H1 (cell line): Measurements from ENCODE around the gene C2CD2L. TPM values are rescaled to one million over a fixed set of nuclear protein-coding genes. Genes with fewer than 3 reads are reported as not detected.

Source experiments
- ASH2L ChIP-seq: fragments of 200-600, 300-600 bp; sonication (generic); IDR thresholded peaks from one replicate; pipeline ENCODE4 v1.7.1; 2017; ENCODE audit warnings: low read length
- BCL11A ChIP-seq, 2 experiments: IDR thresholded peaks; one replicate each; pipeline ENCODE4 v1.6.1; 2011; ENCODE audit warnings: low read depth in 2 of 2, low read length in 2 of 2, mild to moderate bottlenecking in 2 of 2
- CBX5 ChIP-seq: fragments of 300-800, 300-1000 bp; sonication (generic); IDR thresholded peaks from 2 replicates; pipeline ENCODE4 v1.7.1; 2016; ENCODE audit warnings: antibody characterized with exemption, low read length, low read depth
- CBX8 ChIP-seq: fragments of 300-800, 300-1000 bp; sonication (generic); IDR thresholded peaks from 2 replicates; pipeline ENCODE4 v1.7.1; 2016; ENCODE audit warnings: low read depth, low read length, borderline replicate concordance
- CEBPB ChIP-seq: IDR thresholded peaks from 2 replicates; pipeline ENCODE4 v1.6.1; 2012; ENCODE audit warnings: low read depth, low read length
- EP300 ChIP-seq, 2 experiments: IDR thresholded peaks; 1 replicate in 1 of 2; 2 replicates in 1 of 2; pipeline ENCODE4 v1.6.1; 2011 to 2012; ENCODE audit warnings: low read depth in 2 of 2, low read length in 2 of 2, mild to moderate bottlenecking in 2 of 2, borderline replicate concordance in 1 of 2, inconsistent platforms in 1 of 2, moderate library complexity in 1 of 2
- EZH2 ChIP-seq: fragments of 200-600 bp; sonication (generic); IDR thresholded peaks from 2 replicates; pipeline ENCODE4 v1.7.1; 2012; ENCODE audit warnings: low read depth, mild to moderate bottlenecking, moderate library complexity, low read length, inconsistent platforms; ENCODE audit not compliant: severe bottlenecking
- HDAC2 ChIP-seq, 2 experiments: fragments of 300-600 bp in 1 of 2; sonication (generic) in 1 of 2; IDR thresholded peaks; 2 replicates each; pipeline ENCODE4 v1.6.1; 2011 to 2012; ENCODE audit warnings: low read depth in 2 of 2, low read length in 2 of 2, mild to moderate bottlenecking in 2 of 2, moderate library complexity in 2 of 2, borderline replicate concordance in 1 of 2, inconsistent platforms in 1 of 2
- HDAC6 ChIP-seq: IDR thresholded peaks from one replicate; pipeline ENCODE4 v1.7.1; 2012; ENCODE audit warnings: low read depth, mild to moderate bottlenecking, inconsistent platforms, low read length, moderate library complexity
- KDM4A ChIP-seq: IDR thresholded peaks from one replicate; pipeline ENCODE4 v1.7.1; 2012; ENCODE audit warnings: low read depth, mild to moderate bottlenecking, moderate library complexity, low read length, inconsistent platforms; ENCODE audit not compliant: severe bottlenecking
- MAFK ChIP-seq: IDR thresholded peaks from 2 replicates; pipeline ENCODE4 v1.6.1; 2012; ENCODE audit warnings: low read depth, mild to moderate bottlenecking, improper control_type of control experiment, low read length
- MAX ChIP-seq: IDR thresholded peaks from 2 replicates; pipeline ENCODE4 v1.6.1; 2012; ENCODE audit warnings: inconsistent platforms
- NRF1 ChIP-seq: IDR thresholded peaks from 2 replicates; pipeline ENCODE4 v1.6.1; 2011; ENCODE audit warnings: mild to moderate bottlenecking, low read depth, low read length, improper control_type of control experiment
- POLR2A ChIP-seq, 2 experiments: IDR thresholded peaks; 1 replicate in 1 of 2; 2 replicates in 1 of 2; pipeline ENCODE4 v1.6.1; 2011; ENCODE audit warnings: low read depth in 2 of 2, low read length in 2 of 2, mild to moderate bottlenecking in 2 of 2; ENCODE audit errors: control extremely low read depth in 1 of 2
- POU5F1 ChIP-seq: IDR thresholded peaks from 2 replicates; pipeline ENCODE4 v1.6.1; 2011; ENCODE audit warnings: low read depth, mild to moderate bottlenecking, low read length, moderate library complexity
- RBBP5 ChIP-seq: IDR thresholded peaks from 2 replicates; pipeline ENCODE4 v1.7.1; 2012; ENCODE audit warnings: low read depth, mild to moderate bottlenecking, inconsistent platforms, low read length, moderate library complexity, borderline replicate concordance
- RFX5 ChIP-seq: IDR thresholded peaks from 2 replicates; pipeline ENCODE4 v1.6.1; 2011; ENCODE audit warnings: low read depth, low read length, improper control_type of control experiment, borderline replicate concordance
- RNF2 ChIP-seq: fragments of 200-900, 300-1000 bp; sonication (generic); IDR thresholded peaks from 2 replicates; pipeline ENCODE4 v1.7.1; 2016; ENCODE audit warnings: borderline replicate concordance, low read depth, mild to moderate bottlenecking, antibody characterized with exemption, low read length; ENCODE audit not compliant: poor library complexity, severe bottlenecking; ENCODE audit errors: missing control alignments
- SIX5 ChIP-seq: IDR thresholded peaks from 2 replicates; pipeline ENCODE4 v1.6.1; 2011; ENCODE audit warnings: mild to moderate bottlenecking, low read depth, low read length
- SP2 ChIP-seq: IDR thresholded peaks from 2 replicates; pipeline ENCODE4 v1.6.1; 2012; ENCODE audit warnings: mild to moderate bottlenecking, low read length, inconsistent platforms
- SRF ChIP-seq: IDR thresholded peaks from 2 replicates; pipeline ENCODE4 v1.6.1; 2011; ENCODE audit warnings: mild to moderate bottlenecking, low read depth, low read length, moderate library complexity
- ZNF274 ChIP-seq: IDR thresholded peaks from 2 replicates; pipeline ENCODE4 v1.7.0; 2012; ENCODE audit warnings: low read length, borderline replicate concordance; ENCODE audit errors: extremely low read depth
- polyA plus RNA-seq, 7 experiments: library from polyadenylated mRNA; depleted of rRNA in 3 of 7; stranded (reverse) in 5 of 7; unstranded in 2 of 7; fragments of >200 nt in 5 of 7; fragments of 200-250 nt in 2 of 7; gene quantifications; 1 replicate in 5 of 7; 2 replicates in 1 of 7; 4 replicates in 1 of 7; pipeline versions ENCODE4 v1.2.1 to v1.2.3, GENCODE V29; 2011 to 2013; ENCODE audit warnings: missing spikeins in 2 of 7, mixed read lengths in 2 of 7
- total RNA-seq: library from RNA; stranded (reverse); fragmentation: NEBNext Ultra II Directional; extraction: Animal tissue kit (Norgen Biotek cat#: 25700); gene quantifications from 2 replicates; pipeline ENCODE4 v1.2.1, GENCODE V29; 2021
- TF ChIP-seq, protein P1 (sequence below): IDR thresholded peaks from 2 replicates; pipeline ENCODE4 v1.6.1; 2012; ENCODE audit warnings: inconsistent platforms

Gene C2CD2L
- total and polyA plus RNA-seq, 2 of the 8 experiments (the other 6 are each of a cell fraction or from before 2014, with no cell fraction given): 2.5 to 4.0 TPM

GRCh38 chr11:119095066-119095880 lies 11.9 kb upstream of the C2CD2L start (continued):
- TF ChIP-seq RNF2 (no peak), SP2 (peak; percentile 25; the same call in 1 of the 2 replicates), POU5F1 (no peak), POLR2A (IDR thresholded peaks at IDR 0.05; ENCODE audit: control extremely low read depth in 1 of 2, low read depth in 2 of 2, low read length in 2 of 2) (peak; percentile 100), EP300 (IDR thresholded peaks at IDR 0.05; ENCODE audit: borderline replicate concordance in 1 of 2, low read depth in 2 of 2, low read length in 2 of 2) (no peak), RBBP5 (0 out of 2 replicates have a peak, but pooled peaks have one; percentile 69), MAX (peak; percentile 67), ZNF274 (no peak), CBX8 (no peak), HDAC6 (no peak), BCL11A (IDR thresholded peaks at IDR 0.05; ENCODE audit: low read depth in 2 of 2, low read length in 2 of 2) (no peak), MAFK (no peak), EZH2 (no peak), HDAC2 (IDR thresholded peaks at IDR 0.05; ENCODE audit: borderline replicate concordance in 1 of 2, low read depth in 2 of 2, low read length in 2 of 2) (peak in 1 of 2 experiments; percentile 53; a peak in 2 of 4 replicates), ASH2L (peak; percentile 86), NRF1 (no peak), KDM4A (peak; percentile 74), CBX5 (no peak), CEBPB (no peak), SIX5 (no peak), RFX5 (no peak), SRF (no peak)
- TF ChIP-seq, protein P1, sequence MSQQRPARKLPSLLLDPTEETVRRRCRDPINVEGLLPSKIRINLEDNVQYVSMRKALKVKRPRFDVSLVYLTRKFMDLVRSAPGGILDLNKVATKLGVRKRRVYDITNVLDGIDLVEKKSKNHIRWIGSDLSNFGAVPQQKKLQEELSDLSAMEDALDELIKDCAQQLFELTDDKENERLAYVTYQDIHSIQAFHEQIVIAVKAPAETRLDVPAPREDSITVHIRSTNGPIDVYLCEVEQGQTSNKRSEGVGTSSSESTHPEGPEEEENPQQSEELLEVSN: peak; percentile 66; the same call in 1 of the 2 replicates
